Left renal cortex interstitium (tissue), 4 donors: ENCODE results near the gene USP2. TPM values are rescaled to one million over a fixed set of nuclear protein-coding genes. Genes with fewer than 3 reads are reported as not detected.

Experiments used
- DNase-seq, 4 donors: peaks; one replicate each; pipeline ENCODE4 v3.0.0-alpha.2; 2013; ENCODE audit warnings: low read depth in 4 of 4, low spot score in 2 of 4, missing footprints in 1 of 4
- polyA plus RNA-seq, 4 donors: library from polyadenylated mRNA; unstranded; fragments of 120-200 nt; gene quantifications; one replicate each; pipeline ENCODE4 v1.2.1, GENCODE V29; 2013; ENCODE audit not compliant: insufficient read length in 4 of 4

USP2 gene
- polyA plus RNA-seq, 4 donors = 7.4 to 14.9 (median 10.1) TPM

- no peak for DNase-seq
Observed at GRCh38 chr11:119332111-119332765, 49.3 kb downstream of the USP2 start.

- DNase-seq = no peak
Observed at GRCh38 chr11:119330237-119330636, 51.3 kb downstream of the USP2 start.

- DNase-seq = no peak
Observed at GRCh38 chr11:119329320-119329719, 52.2 kb downstream of the USP2 start.

- DNase-seq = no peak
Observed at GRCh38 chr11:119324189-119324588, 57.3 kb downstream of the USP2 start.

GRCh38 chr11:119323532-119324033 lies 57.9 kb downstream of the USP2 start:
- no peak for DNase-seq

GRCh38 chr11:119322921-119323531 lies 58.5 kb downstream of the USP2 start:
- no peak for DNase-seq

- no peak for DNase-seq
Observed at GRCh38 chr11:119322360-119322739, 59.1 kb downstream of the USP2 start.

- DNase-seq = no peak
Observed at GRCh38 chr11:119320776-119321524, 60.5 kb downstream of the USP2 start.

GRCh38 chr11:119320240-119320775 lies 61.2 kb downstream of the USP2 start:
- DNase-seq = no peak

GRCh38 chr11:119319700-119320239 lies 61.7 kb downstream of the USP2 start:
- DNase-seq = no peak

GRCh38 chr11:119319136-119319699 lies 62.3 kb downstream of the USP2 start:
- DNase-seq = no peak

GRCh38 chr11:119318240-119319135 lies 63.0 kb downstream of the USP2 start:
- DNase-seq = no peak

- DNase-seq = no peak
Observed at GRCh38 chr11:119317592-119318239, 63.8 kb downstream of the USP2 start.

GRCh38 chr11:119316729-119317591 lies 64.5 kb downstream of the USP2 start, which contains the start of gene MCAM:
Gene MCAM, minus strand, starts transcription at chr11:119317130. Its CDS starts 29 bp downstream, at chr11:119317101.
- DNase-seq = no peak

- DNase-seq = no peak
Observed at GRCh38 chr11:119316016-119316728, 65.3 kb downstream of the USP2 start.

- DNase-seq = no peak
Observed at GRCh38 chr11:119315131-119316015, 66.1 kb downstream of the USP2 start.

- DNase-seq = no peak
Observed at GRCh38 chr11:119314726-119315125, 66.8 kb downstream of the USP2 start.
